ENCODE results near the gene AFF4.
"Not testable (repeated sequence)": the region's sequence is repeated elsewhere in the genome, so short reads cannot be mapped to it uniquely, and the experiment has no call there.

The AFF4 gene

GRCh38 chr5:132860742-132861141 is 102.7 kb downstream of the AFF4 start:
- Histone ChIP-seq H3K79me2 (ENCODE audit: low read length) (peaks cover 1% of the 10 kb centered on the region; the same call in 1 of the 2 replicates), H3K36me3 (replicated peaks; ENCODE audit: low read depth, low read length) (no peaks in the 10 kb centered on the region)

GRCh38 chr5:132859889-132860437 is 103.5 kb downstream of the AFF4 start:
- H3K4me2 ChIP-seq (ENCODE audit: low read length): no peak overlapping the region
- no peak for TF ChIP-seq EZH2phosphoT487 (IDR thresholded peaks at IDR 0.05; ENCODE audit: low read depth)
- TF ChIP-seq CTCF (IDR thresholded peaks at IDR 0.05; ENCODE audit: low read depth, low read length): no peak
- no peak overlapping the region for H2AFZ ChIP-seq (ENCODE audit: low read depth, low read length)
- H3K36me3 ChIP-seq (replicated peaks; ENCODE audit: low read depth, low read length): no peaks in the 10 kb centered on the region
- H3K9me3 ChIP-seq (ENCODE audit: insufficient read depth, low read length): no peaks in the 10 kb centered on the region
- no peak overlapping the region for H3K4me3 ChIP-seq (ENCODE audit: low read length)
- H4K20me1 ChIP-seq (ENCODE audit: insufficient read depth, low read length): no peaks in the 10 kb centered on the region
- no peak overlapping the region for H3K27ac ChIP-seq (ENCODE audit: low read length)
- H3K79me2 ChIP-seq (ENCODE audit: low read length): no peaks in the 10 kb centered on the region
- no peak overlapping the region for H3K9ac ChIP-seq (ENCODE audit: low read length)
- no peaks in the 10 kb centered on the region for H3K27me3 ChIP-seq (ENCODE audit: low read depth, low read length)
- peaks cover 3% of the 10 kb centered on the region; the same call in 1 of the 2 replicates for H3K4me1 ChIP-seq (ENCODE audit: low read length)

More at GRCh38 chr5:132860742-132861141, 102.7 kb downstream of the AFF4 start:
- TF ChIP-seq EZH2phosphoT487 (IDR thresholded peaks at IDR 0.05; ENCODE audit: low read depth) (no peak), CTCF (IDR thresholded peaks at IDR 0.05; ENCODE audit: low read depth, low read length) (no peak)
- no peak overlapping the region for H3K4me2 ChIP-seq (ENCODE audit: low read length)
- H3K27ac ChIP-seq (ENCODE audit: low read length): no peak overlapping the region
- peaks cover 7% of the 10 kb centered on the region for H3K4me1 ChIP-seq (ENCODE audit: low read length)
- no peaks in the 10 kb centered on the region for H4K20me1 ChIP-seq (ENCODE audit: insufficient read depth, low read length)
- no peak overlapping the region for H3K4me3 ChIP-seq (ENCODE audit: low read length)
- no peak overlapping the region for H3K9ac ChIP-seq (ENCODE audit: low read length)
- no peaks in the 10 kb centered on the region for H3K9me3 ChIP-seq (ENCODE audit: insufficient read depth, low read length)
- no peak overlapping the region for H2AFZ ChIP-seq (ENCODE audit: low read depth, low read length)
- no peaks in the 10 kb centered on the region for H3K27me3 ChIP-seq (ENCODE audit: low read depth, low read length)

DNA sequence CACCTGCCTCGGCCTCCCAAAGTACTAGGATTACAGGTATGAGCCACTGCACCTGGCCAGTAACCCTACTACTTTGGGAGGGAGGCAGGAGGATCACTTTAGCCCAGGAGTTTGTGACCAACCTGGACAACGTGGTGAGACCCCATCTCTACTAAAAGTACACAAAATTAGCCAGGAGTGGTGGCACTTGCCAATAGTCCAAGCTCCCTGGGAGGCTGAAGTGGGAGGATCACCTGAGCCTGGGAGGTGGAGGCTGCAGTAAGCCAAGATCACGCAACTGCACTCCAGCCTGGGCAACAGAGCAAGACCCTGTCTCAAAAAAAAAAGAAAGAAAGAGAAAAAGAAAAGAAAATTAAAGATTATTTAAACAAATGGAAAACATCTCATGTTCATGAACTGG is 107.4 kb downstream of the AFF4 start:
- TF ChIP-seq EZH2phosphoT487 (IDR thresholded peaks at IDR 0.05; ENCODE audit: low read depth) (no peak), CTCF (IDR thresholded peaks at IDR 0.05; ENCODE audit: low read depth, low read length) (no peak)
- Histone ChIP-seq H3K79me2 (ENCODE audit: low read length) (no peaks in the 10 kb centered on the region), H3K27me3 (ENCODE audit: low read depth, low read length) (no peaks in the 10 kb centered on the region), H4K20me1 (ENCODE audit: insufficient read depth, low read length) (no peaks in the 10 kb centered on the region), H2AFZ (ENCODE audit: low read depth, low read length) (no peak overlapping the region), H3K4me2 (ENCODE audit: low read length) (no peak overlapping the region), H3K4me3 (ENCODE audit: low read length) (no peak overlapping the region), H3K9ac (ENCODE audit: low read length) (no peak overlapping the region), H3K36me3 (replicated peaks; ENCODE audit: low read depth, low read length) (no peaks in the 10 kb centered on the region), H3K9me3 (ENCODE audit: insufficient read depth, low read length) (no peaks in the 10 kb centered on the region), H3K4me1 (ENCODE audit: low read length) (no peaks in the 10 kb centered on the region), H3K27ac (ENCODE audit: low read length) (no peak overlapping the region)

GRCh38 chr5:132854992-132855391 is 108.4 kb downstream of the AFF4 start:
- H4K20me1 ChIP-seq (ENCODE audit: insufficient read depth, low read length); H3K27me3 ChIP-seq (ENCODE audit: low read depth, low read length): not testable (repeated sequence)

More at GRCh38 chr5:132854992-132855391, 108.4 kb downstream of the AFF4 start:
- H3K36me3 ChIP-seq (replicated peaks; ENCODE audit: low read depth, low read length); H3K4me3 ChIP-seq (ENCODE audit: low read length); H3K79me2 ChIP-seq (ENCODE audit: low read length); H3K4me1 ChIP-seq (ENCODE audit: low read length); H2AFZ ChIP-seq (ENCODE audit: low read depth, low read length); H3K9me3 ChIP-seq (ENCODE audit: insufficient read depth, low read length); H3K4me2 ChIP-seq (ENCODE audit: low read length); H3K9ac ChIP-seq (ENCODE audit: low read length); H3K27ac ChIP-seq (ENCODE audit: low read length): not testable (repeated sequence)
